ENCODE data around the gene WWOX.
"Not testable (repeated sequence)": the region's sequence is repeated elsewhere in the genome, so short reads cannot be mapped to it uniquely, and the experiment has no call there.

Gene WWOX

GRCh38 chr16:79211586-79211985 is 1112.1 kb downstream of the WWOX start:
- DNase-seq (ENCODE audit: low read depth in 3 of 3), result no peak

GRCh38 chr16:79212114-79212791 is 1112.8 kb downstream of the WWOX start:
- DNase-seq (ENCODE audit: low read depth in 3 of 3), result no peak

- DNase-seq (ENCODE audit: low read depth in 3 of 3), result no peak
Measured at GRCh38 chr16:79213214-79213613, 1113.8 kb downstream of the WWOX start.

- no peak for DNase-seq (ENCODE audit: low read depth in 3 of 3)
Measured at GRCh38 chr16:79215289-79215688, 1115.8 kb downstream of the WWOX start.

GRCh38 chr16:79217375-79218011 is 1118.0 kb downstream of the WWOX start:
- DNase-seq (ENCODE audit: low read depth in 3 of 3), result peak in 2 of 3 donors; percentile 6 to 12

DNA sequence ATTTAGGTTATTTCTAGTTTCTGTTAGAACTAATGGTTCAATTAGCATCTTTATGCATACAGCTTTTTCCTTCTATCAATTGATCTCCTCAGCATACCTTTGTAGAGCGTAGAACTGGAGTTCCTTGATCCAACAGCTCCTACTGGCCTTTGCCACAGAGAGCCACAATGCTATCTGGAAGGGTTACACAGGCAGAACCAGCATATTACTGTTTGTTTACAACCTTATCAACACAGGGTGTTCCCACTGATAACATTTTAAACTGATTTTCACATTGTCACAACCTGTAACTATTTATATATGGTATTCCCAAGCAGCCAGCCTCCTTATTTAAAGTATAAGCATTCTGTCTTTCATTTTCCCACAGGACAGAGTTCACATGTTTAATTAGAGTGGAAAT is 1118.9 kb downstream of the WWOX start:
- DNase-seq (ENCODE audit: low read depth in 3 of 3), result no peak

DNA sequence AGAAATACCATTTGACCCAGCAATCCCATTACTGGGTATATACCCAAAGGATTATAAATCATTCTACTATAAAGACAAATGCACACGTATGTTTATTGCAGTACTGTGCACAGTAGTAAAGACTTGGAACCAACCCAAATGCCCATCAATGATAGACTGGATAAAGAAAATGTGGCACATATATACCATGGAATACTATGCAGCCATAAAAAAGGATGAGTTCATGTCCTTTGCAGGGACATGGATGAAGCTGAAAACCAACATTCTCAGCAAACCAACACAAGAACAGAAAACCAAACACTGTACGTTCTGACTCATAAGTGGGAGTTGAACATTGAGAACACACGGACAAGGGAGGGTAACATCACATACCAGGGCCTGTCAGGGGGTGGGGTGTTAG is 1126.5 kb downstream of the WWOX start:
- DNase-seq (ENCODE audit: low read depth in 3 of 3), result not testable (repeated sequence)

- DNase-seq (ENCODE audit: low read depth in 3 of 3), result no peak
Measured at GRCh38 chr16:79229361-79229760, 1129.9 kb downstream of the WWOX start.

DNA sequence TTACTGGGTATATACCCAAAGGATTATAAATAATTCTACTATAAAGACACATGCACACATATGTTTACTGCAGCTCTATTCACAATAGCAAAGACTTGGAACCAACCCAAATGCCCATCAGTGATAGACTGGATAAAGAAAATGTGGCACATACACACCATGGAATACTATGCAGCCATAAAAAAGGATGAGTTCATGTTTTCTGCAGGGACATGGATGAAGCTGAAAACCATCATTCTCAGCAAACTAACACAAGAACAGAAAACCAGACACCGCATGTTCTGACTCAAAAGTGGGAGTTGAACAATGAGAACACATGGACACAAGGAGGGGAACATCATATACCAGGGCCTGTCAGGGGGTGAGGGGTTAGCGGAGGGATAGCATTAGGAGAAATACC is 1146.2 kb downstream of the WWOX start:
- not testable (repeated sequence) for DNase-seq (ENCODE audit: low read depth in 3 of 3)

DNA sequence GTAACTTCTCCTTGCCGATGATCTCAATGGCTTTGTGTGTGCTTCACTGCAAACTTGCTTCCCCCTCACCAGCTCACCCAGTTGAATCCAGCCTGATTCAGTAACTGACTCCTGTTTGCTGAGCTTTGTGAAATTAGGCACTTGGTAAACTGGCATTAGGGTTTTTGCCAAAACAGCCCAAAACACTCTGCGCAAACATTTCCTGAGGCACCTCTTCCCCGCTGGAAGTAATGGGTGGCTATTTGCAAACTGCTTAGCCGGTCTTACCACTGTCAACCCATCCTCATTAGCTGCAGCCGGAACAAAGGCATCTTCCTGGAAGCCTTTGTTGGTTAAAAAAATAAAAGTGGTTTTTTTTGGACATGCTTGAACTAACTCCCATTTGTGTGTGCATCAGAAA is 1147.9 kb downstream of the WWOX start:
- no peak for DNase-seq (ENCODE audit: low read depth in 3 of 3)

DNA sequence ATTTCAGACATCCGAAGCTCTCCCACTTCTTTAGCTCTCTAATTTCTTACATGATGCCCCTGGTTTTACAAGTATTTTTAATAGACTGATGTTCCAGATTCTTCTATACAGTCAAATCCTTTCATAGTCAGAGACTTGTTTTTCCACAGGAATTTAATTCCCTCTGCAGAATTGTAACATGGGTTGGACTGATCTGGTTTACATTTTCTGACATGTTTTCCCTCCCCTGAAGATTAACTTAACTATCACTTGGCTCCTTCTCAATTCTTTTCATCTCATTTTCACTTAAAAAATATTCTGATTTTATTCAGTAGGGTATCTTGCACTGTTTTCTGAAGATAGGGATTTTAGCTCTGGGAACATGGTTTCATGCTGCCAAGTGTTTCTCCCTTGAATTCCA is 1148.9 kb downstream of the WWOX start:
- DNase-seq (ENCODE audit: low read depth in 3 of 3), result no peak

- no peak for DNase-seq (ENCODE audit: low read depth in 3 of 3)
Measured at GRCh38 chr16:79250502-79251098, 1151.1 kb downstream of the WWOX start.

- DNase-seq (ENCODE audit: low read depth in 3 of 3), result no peak
Measured at GRCh38 chr16:79253100-79253631, 1153.7 kb downstream of the WWOX start.

- DNase-seq (ENCODE audit: low read depth in 3 of 3), result no peak
Measured at GRCh38 chr16:79257953-79258490, 1158.6 kb downstream of the WWOX start.

DNA sequence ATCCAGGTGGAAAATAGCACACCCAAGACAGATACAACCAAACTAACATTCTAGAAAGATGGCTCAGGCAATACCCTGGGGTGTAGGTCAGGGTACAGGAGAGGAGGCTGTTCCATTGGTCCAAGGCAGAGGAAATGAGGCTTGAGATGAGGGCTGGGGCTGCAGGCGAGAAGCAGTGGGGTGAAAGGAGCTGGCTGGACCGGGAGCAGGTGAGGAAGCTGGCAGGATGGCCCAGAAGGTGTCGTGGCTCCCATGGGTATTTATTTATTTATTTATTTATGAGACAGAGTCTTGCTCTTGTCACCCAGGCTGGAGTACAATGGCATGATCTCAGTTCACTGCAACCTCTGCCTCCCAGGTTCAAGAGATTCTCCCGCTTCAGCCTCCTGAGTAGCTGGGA is 1161.4 kb downstream of the WWOX start:
- not testable (repeated sequence) for DNase-seq (ENCODE audit: low read depth in 3 of 3)

DNA sequence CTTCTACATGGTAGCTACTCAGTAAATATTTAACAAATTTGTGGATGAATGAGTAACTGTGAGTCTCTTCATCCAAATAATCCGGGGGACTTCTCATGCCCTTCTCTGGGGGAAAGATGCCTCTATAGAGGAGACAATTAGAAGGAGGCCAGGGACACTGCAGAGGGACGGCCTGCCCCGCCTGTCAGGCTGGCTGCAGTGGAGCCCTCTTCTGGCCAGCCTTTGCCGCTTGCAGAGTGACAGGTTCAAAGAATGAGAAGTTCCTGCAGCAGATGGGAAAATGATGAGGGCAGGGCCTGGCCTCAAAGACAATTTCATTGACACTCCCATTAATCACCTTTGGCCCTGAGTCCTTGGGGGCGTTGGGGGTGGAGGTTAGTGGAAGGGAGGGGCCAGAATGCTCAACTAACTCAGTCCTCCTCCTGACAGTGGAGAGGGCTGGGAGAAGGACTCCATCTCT is 1162.1 kb downstream of the WWOX start:
- peak in 2 of 3 donors; percentile 48 to 53 for DNase-seq (ENCODE audit: low read depth in 3 of 3)

GRCh38 chr16:79261944-79262552 is 1162.6 kb downstream of the WWOX start:
- DNase-seq (ENCODE audit: low read depth in 3 of 3), result no peak

Measured in stimulated activated CD4-positive, alpha-beta T cell treated with anti-CD3 and anti-CD28 coated beads, TNF-alpha, amount 100 ng/mL, for 48 hours (primary cell).